Stimulated activated CD8-positive, alpha-beta memory T cell treated with anti-CD3 and anti-CD28 coated beads, Interleukin-15, amount 100 ng/mL, for 4 hours (primary cell): ENCODE results near the gene ITPKB.

ENCODE experiments used
- DNase-seq, 2 donors: peaks; one replicate each; pipeline ENCODE4 v3.0.0-alpha.2; 2020; ENCODE audit warnings: low read depth in 2 of 2

Gene ITPKB

GRCh38 chr1:226685196-226685820 is 53.8 kb downstream of the ITPKB start:
- DNase-seq: no peak

- DNase-seq: no peak
Observed at GRCh38 chr1:226684026-226684425, 55.1 kb downstream of the ITPKB start.

- DNase-seq: no peak
Observed at GRCh38 chr1:226682871-226683814, 55.9 kb downstream of the ITPKB start.

GRCh38 chr1:226681652-226682493 is 57.2 kb downstream of the ITPKB start:
- DNase-seq: no peak

GRCh38 chr1:226680653-226681052 is 58.4 kb downstream of the ITPKB start:
- DNase-seq: no peak

GRCh38 chr1:226679853-226680516 is 59.1 kb downstream of the ITPKB start:
- peak; percentile 70 to 75 for DNase-seq

- no peak for DNase-seq
Observed at GRCh38 chr1:226679262-226679661, 59.8 kb downstream of the ITPKB start.

GRCh38 chr1:226678701-226679100 is 60.4 kb downstream of the ITPKB start:
- no peak for DNase-seq

- DNase-seq: no peak
Observed at GRCh38 chr1:226678251-226678650, 60.8 kb downstream of the ITPKB start.

GRCh38 chr1:226677027-226678020 is 61.8 kb downstream of the ITPKB start:
- peak; percentile 47 to 63 for DNase-seq

GRCh38 chr1:226676381-226676780 is 62.7 kb downstream of the ITPKB start:
- no peak for DNase-seq

GRCh38 chr1:226675715-226676357 is 63.2 kb downstream of the ITPKB start:
- no peak for DNase-seq

GRCh38 chr1:226674892-226675714 is 64.0 kb downstream of the ITPKB start:
- DNase-seq: peak; percentile 53 to 71

- DNase-seq: no peak
Observed at GRCh38 chr1:226672339-226672762, 66.7 kb downstream of the ITPKB start.

GRCh38 chr1:226671277-226671676 is 67.8 kb downstream of the ITPKB start:
- no peak for DNase-seq

GRCh38 chr1:226670073-226670472 is 69.0 kb downstream of the ITPKB start:
- no peak for DNase-seq

- DNase-seq: no peak
Observed at GRCh38 chr1:226668173-226668560, 70.9 kb downstream of the ITPKB start.

- no peak for DNase-seq
Observed at GRCh38 chr1:226666692-226667091, 72.4 kb downstream of the ITPKB start.

- DNase-seq: no peak
Observed at GRCh38 chr1:226666164-226666506, 72.9 kb downstream of the ITPKB start.
